Skin epidermis (tissue), 12 donors: ENCODE results near the gene LRRC8B.
"Not testable (repeated sequence)": the region's sequence is repeated elsewhere in the genome, so short reads cannot be mapped to it uniquely, and the experiment has no call there.

ENCODE experiments used
- H3K27ac ChIP-seq, 21 experiments: fragments of 200-600 bp; sonication (generic) in 11 of 21; one replicate each; pipeline ENCODE4 v1.5.0; 2020; ENCODE audit warnings: mild to moderate bottlenecking in 3 of 21, inconsistent platforms in 2 of 21, moderate library complexity in 2 of 21
- H3K4me3 ChIP-seq, 7 experiments: fragments of 200-600 bp; sonication (generic) in 2 of 7; one replicate each; pipeline ENCODE4 v1.5.0; 2020; ENCODE audit warnings: inconsistent platforms in 2 of 7, mild to moderate bottlenecking in 2 of 7, moderate library complexity in 1 of 7

LRRC8B gene

GRCh38 chr1:89523572-89524368 lies 859 bp upstream of the LRRC8B start:
- H3K27ac ChIP-seq = peak overlapping the region; percentile 77 to 98 (median 90)

GRCh38 chr1:89525169-89525855 lies 683 bp downstream of the LRRC8B start:
- Histone ChIP-seq H3K4me3 (peak overlapping the region; percentile 67 to 98 (median 92)), H3K27ac (peak overlapping the region; percentile 77 to 98 (median 90))

More at GRCh38 chr1:89523572-89524368, 859 bp upstream of the LRRC8B start:
- peak overlapping the region; percentile 67 to 98 (median 92) for H3K4me3 ChIP-seq

GRCh38 chr1:89527256-89527655 lies 2.6 kb downstream of the LRRC8B start:
- H3K4me3 ChIP-seq = no peak overlapping the region
- H3K27ac ChIP-seq = peak overlapping the region in 3 of 21 experiments; percentile 1 to 13 (median 11)

GRCh38 chr1:89527750-89528381 lies 3.2 kb downstream of the LRRC8B start:
- Histone ChIP-seq H3K27ac (peak overlapping the region in 2 of 21 experiments; percentile 1 to 11), H3K4me3 (no peak overlapping the region)

GRCh38 chr1:89528382-89528780 lies 3.8 kb downstream of the LRRC8B start:
- Histone ChIP-seq H3K4me3 (no peak overlapping the region), H3K27ac (no peak overlapping the region)

- H3K27ac ChIP-seq = no peak overlapping the region
- no peak overlapping the region for H3K4me3 ChIP-seq
These were observed 4.6 kb downstream of the LRRC8B start for GRCh38 chr1:89529196-89529595.

GRCh38 chr1:89530444-89531089 lies 5.9 kb downstream of the LRRC8B start:
- Histone ChIP-seq H3K4me3 (no peak overlapping the region), H3K27ac (no peak overlapping the region)

- H3K27ac ChIP-seq = no peak overlapping the region
These were observed 7.0 kb downstream of the LRRC8B start for GRCh38 chr1:89531480-89532139.

GRCh38 chr1:89532228-89532627 lies 7.6 kb downstream of the LRRC8B start:
- Histone ChIP-seq H3K4me3 (no peak overlapping the region), H3K27ac (no peak overlapping the region)

More at GRCh38 chr1:89531480-89532139, 7.0 kb downstream of the LRRC8B start:
- H3K4me3 ChIP-seq = no peak overlapping the region

GRCh38 chr1:89532866-89533265 lies 8.2 kb downstream of the LRRC8B start:
- Histone ChIP-seq H3K27ac (no peak overlapping the region), H3K4me3 (no peak overlapping the region)

- no peak overlapping the region for H3K4me3 ChIP-seq
- H3K27ac ChIP-seq = no peak overlapping the region
These were observed 10.9 kb downstream of the LRRC8B start for GRCh38 chr1:89535537-89535936.

- Histone ChIP-seq H3K4me3 (no peak overlapping the region), H3K27ac (no peak overlapping the region)
These were observed 12.1 kb downstream of the LRRC8B start for GRCh38 chr1:89536555-89537341.

- no peak overlapping the region for H3K27ac ChIP-seq
These were observed 13.7 kb downstream of the LRRC8B start for GRCh38 chr1:89538361-89538760.

GRCh38 chr1:89539128-89539527 lies 14.5 kb downstream of the LRRC8B start:
- no peak overlapping the region for H3K27ac ChIP-seq

More at GRCh38 chr1:89538361-89538760, 13.7 kb downstream of the LRRC8B start:
- H3K4me3 ChIP-seq = no peak overlapping the region

GRCh38 chr1:89540406-89540970 lies 15.9 kb downstream of the LRRC8B start:
- H3K4me3 ChIP-seq = no peak overlapping the region
- H3K27ac ChIP-seq = no peak overlapping the region

More at GRCh38 chr1:89539128-89539527, 14.5 kb downstream of the LRRC8B start:
- H3K4me3 ChIP-seq = no peak overlapping the region

GRCh38 chr1:89542345-89542744 lies 17.7 kb downstream of the LRRC8B start:
- Histone ChIP-seq H3K4me3 (no peak overlapping the region), H3K27ac (no peak overlapping the region)

GRCh38 chr1:89543632-89544031 lies 19.0 kb downstream of the LRRC8B start:
- H3K4me3 ChIP-seq, H3K27ac ChIP-seq: not testable (repeated sequence)
